Glomerular visceral epithelial cell (primary cell): ENCODE measurements around the gene CNOT3.
A peak's percentile ranks its signal among the peaks of the same experiment; 100 is the strongest.
"Not testable (repeated sequence)": the region's sequence is repeated elsewhere in the genome, so short reads cannot be mapped to it uniquely, and the experiment has no call there.

ENCODE experiments used
- DNase-seq: peaks from one replicate; pipeline ENCODE4 v3.0.0-alpha.2; 2016; ENCODE audit errors: extremely low spot score

Gene CNOT3

DNA sequence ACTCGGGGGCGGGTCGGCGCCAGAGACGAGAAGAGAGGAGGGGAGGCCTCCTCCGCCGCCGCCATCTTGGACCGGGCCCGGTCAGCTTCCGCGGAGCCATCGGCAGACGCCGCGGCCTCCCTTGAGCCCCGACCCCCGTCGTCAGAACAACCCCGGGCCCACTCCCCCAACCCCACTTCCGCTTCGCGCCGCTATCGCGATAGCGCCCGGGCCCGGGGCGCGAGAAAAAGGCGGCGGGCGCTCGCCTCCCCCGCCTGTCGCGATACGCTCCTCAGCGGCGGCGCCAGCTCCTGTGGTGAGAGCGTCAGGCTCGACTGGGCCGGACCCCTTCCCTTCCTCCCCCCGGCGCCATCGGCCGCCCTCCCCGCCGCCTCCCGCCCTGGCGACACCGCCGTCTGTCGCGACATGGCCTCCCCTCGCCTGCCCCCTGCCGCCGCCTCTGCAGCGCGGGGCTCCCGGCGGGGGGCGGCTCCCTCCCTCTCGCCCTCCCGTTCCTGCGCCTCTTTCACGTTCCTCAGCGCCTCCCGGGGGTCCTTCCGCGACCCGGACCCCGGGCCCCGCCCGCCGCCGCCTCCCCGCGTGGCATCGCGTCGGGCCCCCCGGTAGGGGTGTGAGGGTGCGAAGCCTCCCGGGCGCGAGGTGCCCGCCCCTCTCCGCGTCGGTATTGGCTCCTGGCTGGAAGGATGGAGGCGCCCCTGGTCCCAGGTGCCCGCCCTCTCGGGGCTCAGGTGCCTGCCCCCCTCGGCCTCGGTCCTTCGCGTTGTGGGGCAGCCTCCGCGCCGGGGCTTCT, at the start of gene CNOT3:
TSS of gene CNOT3 (plus strand) at position 64 of the 790 bp plus-strand sequence. CDS start 5,217 bp downstream, outside the sequence.
- peak; percentile 34 for DNase-seq

GRCh38 chr19:54094426-54095000, 43.0 kb upstream of the CNOT3 start:
- no peak for DNase-seq

DNA sequence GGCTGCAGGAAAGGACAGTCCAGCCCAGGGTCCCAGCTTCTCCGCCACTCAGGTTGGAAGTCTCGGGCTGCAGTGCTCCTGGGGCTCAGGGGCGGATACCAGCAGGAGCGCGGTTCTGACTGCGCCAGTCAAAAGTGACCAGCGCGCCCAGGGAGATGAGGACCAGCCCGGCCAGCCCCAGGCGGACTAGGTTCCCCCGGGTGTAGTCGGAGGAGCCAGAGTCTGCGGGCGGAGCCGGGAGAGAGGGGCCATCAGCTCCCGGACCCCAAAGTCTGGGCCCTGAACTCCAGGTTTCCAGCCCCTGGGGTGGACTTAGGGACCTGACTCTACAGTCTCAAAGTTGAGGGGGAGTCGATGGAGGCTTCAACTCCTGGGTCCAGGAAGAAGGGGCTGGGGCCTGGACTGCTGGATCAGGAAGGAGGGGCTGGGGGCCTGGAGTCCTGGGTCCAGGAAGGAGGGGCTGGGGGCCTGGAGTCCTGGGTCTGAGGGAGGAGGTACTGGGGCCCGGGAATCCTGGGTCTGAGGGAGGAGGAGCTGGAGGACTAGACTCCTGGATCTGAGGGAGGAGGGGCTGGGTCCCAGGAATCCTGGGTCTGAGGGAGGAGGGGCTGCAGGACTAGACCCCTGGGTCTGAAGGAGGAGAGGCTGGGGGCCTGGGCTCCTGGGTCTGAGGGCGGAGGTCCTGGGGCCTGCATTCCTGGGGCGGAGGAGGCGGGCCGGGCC, 42.3 kb upstream of the CNOT3 start:
- no peak for DNase-seq

DNA sequence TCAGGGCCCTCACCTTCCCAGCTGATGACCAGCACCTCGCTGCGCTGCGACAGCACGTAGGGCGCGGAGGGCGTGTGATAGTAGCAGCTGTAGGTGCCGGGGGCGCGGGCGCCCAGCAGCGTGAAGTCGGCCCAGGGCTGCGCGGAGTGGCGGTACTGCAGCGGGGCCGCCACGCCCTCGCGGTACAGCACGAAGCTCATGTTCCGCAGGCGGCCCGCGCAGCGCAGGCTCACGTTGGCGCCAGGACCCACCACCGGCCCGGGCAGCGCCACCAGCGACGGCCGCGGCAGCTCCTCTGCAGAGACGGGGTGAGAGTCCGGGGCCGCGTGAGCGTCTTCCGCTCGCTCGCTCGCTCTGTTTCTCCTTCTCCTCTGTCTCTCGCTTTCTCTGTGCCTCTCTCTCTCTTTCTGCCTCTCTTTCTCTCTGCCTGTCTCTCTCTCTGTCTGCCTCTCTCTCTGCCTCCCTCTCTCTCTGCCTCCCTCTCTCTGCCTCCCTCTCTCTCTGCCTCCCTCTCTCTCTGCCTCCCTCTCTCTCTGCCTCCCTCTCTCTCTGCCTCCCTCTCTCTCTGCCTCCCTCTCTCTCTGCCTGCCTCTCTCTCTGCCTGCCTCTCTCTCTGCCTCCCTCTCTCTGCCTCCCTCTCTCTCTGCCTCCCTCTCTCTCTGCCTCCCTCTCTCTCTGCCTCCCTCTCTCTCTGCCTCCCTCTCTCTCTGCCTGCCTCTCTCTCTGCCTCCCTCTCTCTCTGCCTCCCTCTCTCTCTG, 41.5 kb upstream of the CNOT3 start:
- peak; percentile 43 for DNase-seq

- DNase-seq = peak; percentile 50
Observed at GRCh38 chr19:54096617-54097106, 40.9 kb upstream of the CNOT3 start.

DNA sequence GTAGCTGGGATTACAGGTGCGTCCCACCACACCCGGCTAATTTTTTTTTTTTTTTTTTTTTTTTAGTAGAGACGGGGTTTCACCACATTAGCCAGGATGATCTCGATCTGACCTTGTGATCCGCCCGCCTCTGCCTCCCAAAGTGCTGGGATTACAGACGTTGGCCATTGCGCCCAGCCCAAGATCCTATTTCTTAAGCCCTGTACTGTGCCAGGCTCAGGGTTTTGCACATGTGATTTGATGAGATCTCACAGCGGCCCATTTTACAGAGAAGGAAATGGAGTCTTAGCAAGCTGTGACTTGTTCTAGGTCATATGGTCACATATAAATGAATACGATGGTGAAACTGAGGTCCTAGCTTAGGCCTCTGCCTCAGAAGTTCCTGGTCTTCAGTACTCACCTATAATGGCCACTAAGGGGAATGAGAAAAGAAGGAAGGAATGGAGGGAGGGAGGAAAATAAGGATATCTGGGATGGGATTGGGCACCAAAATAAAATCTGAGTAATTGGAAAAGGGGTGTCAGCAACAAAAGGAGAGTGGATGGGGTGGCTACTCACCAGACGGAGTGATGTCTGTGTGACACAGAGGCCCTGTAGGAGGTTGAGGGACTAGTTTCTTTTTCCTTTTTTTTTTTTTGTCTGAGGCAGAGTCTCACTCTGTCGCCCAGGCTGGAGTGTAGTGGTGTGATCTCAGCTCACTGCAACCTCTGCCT, 38.2 kb upstream of the CNOT3 start:
- DNase-seq = no peak

GRCh38 chr19:54099903-54100255, 37.7 kb upstream of the CNOT3 start:
- not testable (repeated sequence) for DNase-seq

GRCh38 chr19:54100561-54100960, 37.0 kb upstream of the CNOT3 start, which contains the start of gene OSCAR:
OSCAR (minus strand) TSS chr19:54100803; CDS start chr19:54100792, 11 bp downstream.
- DNase-seq = no peak

DNA sequence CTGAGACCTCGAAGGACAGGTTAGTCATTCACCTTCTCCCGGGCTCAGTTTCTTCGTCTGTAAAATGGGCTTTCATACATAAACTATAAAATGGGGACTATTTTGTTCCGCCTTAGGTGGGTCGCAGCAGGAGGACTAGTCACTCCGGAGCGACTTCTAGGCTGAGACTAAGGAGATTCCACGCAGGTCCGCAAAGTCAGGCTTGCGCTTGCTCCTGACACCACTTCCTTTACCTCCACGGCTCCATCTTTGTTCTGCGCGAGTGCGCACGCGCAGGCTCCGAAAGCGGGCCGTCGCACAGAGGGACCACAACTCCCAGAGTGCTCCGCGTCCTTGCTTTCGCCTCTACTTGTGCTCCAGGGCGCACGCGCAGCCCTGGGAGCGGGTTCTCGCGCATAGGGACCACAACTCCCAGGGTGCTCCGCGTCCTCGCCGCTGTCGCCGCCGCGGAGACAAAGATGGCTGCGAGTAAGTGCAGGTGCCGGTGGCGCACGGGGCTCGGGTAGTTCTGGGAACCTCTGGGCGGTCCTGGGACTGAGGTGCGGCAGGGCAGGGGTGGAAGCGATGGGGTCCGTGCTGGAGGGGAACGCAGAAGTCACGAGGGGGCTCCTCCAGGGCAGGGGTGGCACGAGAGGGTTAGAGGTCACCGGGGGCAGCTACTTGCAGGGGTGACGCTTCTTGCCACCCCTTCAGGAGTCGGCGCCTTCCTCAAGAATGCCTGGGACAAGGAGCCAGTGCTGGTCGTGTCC, 35.0 kb upstream of the CNOT3 start, which contains the start of gene NDUFA3:
TSS of gene NDUFA3 (plus strand) at position 435 of the 749 bp plus-strand sequence. CDS start at position 459, 24 bp downstream.
- peak; percentile 99 for DNase-seq

DNA sequence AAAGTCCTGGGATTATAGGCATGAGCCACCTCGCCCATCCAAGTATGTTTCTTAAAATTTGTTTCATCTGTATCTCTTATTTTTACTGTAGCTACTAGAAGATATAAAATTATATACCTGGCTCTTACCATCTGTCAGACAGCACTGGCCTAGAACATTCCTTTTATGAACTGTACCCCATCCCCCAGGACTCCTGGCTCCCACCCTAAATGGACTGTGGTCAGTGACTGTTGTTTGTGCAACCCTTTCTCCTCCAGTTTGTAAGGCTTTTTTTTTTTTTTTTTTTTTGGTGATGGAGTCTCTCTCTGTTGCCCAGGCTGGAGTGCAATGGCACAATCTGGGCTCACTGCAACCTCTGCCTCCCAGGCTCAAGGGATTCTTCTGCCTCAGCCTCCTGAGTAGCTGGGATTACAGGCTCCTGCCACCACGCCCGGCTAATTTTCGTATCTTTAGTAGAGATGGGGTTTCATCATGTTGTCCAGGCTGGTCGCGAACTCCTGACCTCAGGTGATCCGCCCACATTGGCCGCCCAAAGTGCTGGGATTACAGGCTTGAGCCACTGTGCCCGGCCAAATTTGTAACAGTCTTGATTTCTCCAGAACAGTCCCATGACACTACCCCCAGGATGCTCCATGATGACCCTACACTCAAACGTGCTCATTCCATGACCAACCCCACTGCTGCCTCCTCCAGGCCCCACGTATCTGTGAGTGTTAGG, 32.4 kb upstream of the CNOT3 start:
- DNase-seq = no peak

DNA sequence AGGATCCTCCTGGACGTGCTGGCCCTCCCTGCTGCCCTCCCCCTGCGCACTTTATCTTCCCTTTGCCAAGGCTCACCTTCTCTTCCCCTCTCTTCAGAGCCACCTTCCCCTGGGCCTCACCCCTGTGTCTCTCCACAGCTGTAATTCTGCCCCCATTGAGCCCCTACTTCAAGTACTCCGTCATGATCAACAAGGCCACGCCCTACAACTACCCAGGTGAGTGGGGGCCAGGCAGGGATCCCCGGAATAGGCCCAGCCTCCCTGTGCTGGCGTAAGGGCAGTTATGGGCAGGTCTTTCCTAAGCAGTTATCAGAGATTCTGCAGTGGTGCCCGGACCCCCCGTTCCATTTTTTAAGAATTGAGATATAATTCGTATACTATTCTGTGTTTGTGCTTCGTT, 31.8 kb upstream of the CNOT3 start:
- DNase-seq = no peak

DNA sequence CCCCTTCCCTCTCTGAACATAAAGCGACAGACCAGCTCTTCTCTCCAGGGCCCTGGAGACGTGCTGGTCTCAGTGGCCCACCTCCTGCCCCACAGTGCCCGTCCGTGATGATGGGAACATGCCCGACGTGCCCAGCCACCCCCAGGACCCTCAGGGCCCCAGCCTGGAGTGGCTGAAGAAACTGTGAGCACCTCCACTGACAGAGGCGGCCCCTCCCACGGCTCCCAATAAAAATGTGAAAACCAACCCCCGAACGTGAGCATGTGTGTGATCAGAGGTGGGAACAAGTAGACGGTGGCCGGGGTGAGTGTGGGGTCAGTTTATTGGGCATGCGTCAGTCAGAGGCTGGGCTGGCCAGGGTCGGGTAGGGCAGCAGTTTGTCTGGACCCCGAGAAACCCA, 30.8 kb upstream of the CNOT3 start:
- no peak for DNase-seq

DNA sequence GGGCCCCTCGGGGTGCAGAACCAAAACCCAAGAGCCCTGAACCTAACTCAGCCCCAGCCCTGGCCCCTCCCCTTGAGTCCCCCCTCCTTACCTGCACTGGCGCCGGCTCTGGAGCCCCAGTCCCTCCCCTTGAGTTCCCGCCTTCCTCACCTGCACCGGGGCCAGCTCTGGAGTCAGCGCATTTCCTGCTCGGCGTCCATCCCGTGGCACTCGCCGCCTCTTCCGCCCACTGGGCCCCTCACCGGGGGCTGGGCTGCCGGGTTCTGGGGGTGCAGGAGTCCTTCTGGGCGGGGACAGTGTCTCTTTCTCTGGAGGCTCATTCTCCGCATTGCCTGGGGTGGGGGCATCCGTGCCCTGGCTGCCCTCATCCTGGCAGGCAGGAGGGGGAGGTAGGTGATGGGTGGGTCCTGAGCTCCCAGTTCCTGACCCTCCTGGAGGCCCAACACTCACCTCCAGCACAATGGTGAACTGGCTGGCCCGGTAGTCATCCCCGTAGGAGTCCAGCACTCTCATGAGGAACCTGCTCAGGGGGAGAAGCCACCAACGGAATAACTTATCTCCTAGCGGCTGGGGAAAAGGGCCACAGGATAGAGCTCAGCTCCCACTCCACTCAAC, 29.6 kb upstream of the CNOT3 start:
- DNase-seq = no peak

- no peak for DNase-seq
Observed at GRCh38 chr19:54108496-54108895, 29.1 kb upstream of the CNOT3 start.

DNA sequence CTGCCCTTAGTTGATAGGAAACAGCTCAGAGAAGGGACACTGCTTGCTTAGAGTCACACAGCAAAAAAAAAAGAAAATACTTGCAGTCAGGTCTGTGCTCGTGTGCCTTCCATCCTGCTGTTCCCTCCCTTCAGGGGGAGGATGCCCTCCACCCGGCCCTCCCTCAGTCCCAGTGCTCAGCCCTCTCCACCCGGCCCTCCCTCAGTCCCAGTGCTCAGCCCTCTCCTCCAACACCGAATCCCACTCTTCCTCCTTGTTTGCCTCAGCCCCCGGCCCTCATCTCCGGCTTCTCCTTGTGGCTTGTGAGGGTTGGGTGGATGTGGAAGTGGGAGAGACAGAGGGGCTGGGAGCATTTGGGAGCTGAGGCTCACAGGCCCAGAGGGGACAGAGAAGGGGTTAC, 27.9 kb upstream of the CNOT3 start:
- no peak for DNase-seq

DNA sequence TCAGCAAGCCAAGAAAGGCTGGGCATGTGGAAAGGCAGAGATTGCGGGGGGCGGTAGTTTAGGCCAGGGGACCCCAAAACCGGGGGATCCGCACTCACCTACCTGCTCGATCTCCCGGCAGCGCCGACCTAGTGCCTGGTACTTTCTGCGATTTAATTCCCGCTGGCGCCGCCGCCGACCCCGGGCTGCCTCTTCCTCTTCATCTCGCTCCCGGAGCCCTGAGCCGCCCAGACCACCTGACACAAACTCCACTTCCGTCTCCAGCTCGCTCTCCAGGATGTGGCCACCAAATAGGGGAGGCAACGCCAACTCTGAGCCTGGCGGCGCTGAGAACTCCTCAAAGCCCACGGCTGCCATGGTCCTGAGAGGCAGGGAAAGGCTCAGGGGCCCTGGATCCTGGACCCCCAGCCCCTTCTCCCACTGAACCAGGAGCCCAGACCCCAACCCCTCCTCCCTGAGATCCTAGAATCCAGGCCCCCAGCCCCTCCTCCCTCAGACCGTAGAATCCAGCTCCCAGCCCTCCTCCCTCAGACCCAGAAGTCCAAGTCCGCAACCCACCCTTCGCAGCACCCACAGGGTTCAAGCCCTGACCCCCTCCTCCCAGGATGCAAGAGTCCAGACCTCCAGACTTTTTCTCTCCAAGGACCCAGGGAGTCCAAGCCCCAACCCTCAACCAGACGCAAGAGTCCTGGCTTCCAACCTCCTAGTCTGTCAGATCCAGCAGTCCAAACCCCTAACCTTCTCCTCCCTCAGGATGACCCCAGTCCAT, 23.0 kb upstream of the CNOT3 start:
- peak; percentile 55 for DNase-seq

DNA sequence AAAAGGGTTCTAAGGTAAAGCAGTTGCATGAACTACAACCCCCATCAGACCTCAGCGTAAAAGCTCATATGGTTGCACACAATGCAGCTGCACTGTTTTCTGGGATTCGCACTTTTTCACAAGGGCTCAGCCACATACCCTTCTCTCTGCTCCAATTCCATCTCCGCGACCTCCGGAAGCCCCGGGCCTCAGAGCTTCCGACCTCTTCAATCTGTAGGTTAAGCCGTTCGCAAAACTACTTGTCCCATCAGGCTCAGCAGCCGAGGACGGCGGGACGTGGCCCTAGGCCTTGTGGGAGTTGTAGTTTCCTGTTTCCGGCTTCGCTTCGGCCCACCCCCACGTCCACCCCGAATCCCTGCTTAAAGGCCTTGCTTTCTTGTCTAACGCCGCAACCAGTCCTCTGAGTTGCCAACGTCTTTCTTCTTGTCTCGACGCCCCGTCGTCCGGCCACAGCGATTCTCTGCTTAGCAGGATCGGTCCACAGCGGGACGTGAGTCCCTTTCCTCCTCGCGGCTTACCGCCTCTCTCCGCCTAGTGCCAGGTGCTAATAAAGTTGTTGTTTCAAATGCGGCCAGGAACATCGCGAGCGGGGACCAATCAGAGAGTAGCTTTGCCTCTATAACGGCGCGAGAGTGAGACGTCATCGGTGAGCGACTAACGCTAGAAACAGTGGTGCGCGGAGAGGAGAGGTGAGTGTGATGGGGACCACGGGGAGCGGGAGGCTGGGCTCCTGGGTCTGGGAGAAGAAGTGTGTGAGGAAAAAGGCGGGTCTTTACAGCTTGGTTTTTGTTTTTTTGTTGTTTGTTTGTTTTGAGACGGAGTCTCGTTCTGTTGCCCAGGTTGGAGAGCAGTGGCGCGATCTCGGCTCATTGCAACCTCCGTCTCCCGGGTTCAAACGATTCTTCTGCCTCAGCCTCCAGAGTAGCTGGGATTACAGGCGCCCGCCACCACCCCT, 22.2 kb upstream of the CNOT3 start, which contains the start of the genes PRPF31 and TFPT:
TSS of gene PRPF31 (plus strand) at position 646 of the 955 bp plus-strand sequence. CDS start 2,525 bp downstream, outside the sequence.
TSS of gene TFPT (minus strand) at position 549 of the 955 bp plus-strand sequence. CDS start at position 161, 388 bp downstream.
- peak; percentile 95 for DNase-seq
